HG03469 (cell line): ENCODE results near the gene RNF141.

Source experiments
- ATAC-seq: cut with Tn5 transposase; IDR thresholded peaks from one replicate; pipeline ENCODE4 v1.9.1; 2021; ENCODE audit warnings: mild to moderate bottlenecking, moderate library complexity, moderate number of reproducible peaks; ENCODE audit not compliant: unreplicated experiment

RNF141 gene, protein sequence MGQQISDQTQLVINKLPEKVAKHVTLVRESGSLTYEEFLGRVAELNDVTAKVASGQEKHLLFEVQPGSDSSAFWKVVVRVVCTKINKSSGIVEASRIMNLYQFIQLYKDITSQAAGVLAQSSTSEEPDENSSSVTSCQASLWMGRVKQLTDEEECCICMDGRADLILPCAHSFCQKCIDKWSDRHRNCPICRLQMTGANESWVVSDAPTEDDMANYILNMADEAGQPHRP

GRCh38 chr11:10540915-10541560 is at the start of gene RNF141:
RNF141 (minus strand) TSS chr11:10541187; CDS start chr11:10534158, 7,029 bp downstream.
- ATAC-seq = peak; percentile 87

DNA sequence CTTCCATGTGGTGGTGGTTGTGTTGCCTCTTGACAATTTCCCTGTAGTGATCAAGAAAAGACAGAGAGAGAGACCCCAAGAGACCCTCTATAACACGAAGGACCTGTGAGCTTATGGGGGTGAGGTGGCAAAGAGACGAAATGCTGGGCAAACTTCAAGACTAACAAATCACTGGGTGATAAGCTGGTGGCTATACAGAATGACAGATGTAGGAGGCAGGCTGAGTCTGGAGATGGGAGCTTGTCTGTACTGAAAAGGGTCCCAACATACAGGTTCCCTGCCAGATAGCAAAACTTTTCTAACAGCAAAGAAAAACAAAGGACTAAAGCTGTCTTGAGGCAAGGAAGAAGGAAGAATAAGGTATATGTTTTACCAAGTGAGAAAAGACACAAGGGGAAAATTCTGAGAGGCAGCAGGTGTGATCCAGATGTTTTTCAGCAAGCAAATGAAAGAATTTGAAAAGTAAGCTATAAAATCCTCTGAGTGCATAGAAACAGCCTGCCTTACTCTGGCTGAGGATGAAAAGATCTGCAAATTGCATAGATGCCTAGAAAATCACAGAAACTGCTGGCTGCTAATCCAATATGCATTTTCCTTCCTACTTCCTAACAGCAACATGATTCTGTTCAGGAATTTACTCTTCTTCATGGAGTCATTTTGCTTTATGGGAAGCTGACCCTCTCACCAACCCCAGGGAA is 49.4 kb upstream of the RNF141 start:
- no peak for ATAC-seq

DNA sequence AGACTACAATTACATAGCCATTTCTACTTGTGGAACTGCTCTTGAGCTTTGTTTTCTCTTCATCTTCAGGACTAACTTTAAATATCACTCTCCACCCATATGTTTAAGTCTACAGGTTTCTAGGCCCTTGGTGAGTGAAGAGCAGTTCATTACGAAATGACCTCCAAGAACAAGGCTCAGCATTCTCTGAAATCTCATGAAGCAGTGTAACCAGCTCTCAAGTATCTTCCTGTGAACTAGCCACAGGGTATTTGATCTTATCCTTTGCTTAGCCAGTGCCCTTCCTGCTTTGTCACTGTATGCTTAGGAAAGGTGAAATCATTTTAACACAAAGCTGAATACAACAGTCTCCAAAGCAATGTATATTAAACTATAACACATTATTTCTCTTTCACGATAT is 47.9 kb upstream of the RNF141 start:
- ATAC-seq = no peak

GRCh38 chr11:10587995-10588394 is 47.0 kb upstream of the RNF141 start:
- ATAC-seq = no peak

DNA sequence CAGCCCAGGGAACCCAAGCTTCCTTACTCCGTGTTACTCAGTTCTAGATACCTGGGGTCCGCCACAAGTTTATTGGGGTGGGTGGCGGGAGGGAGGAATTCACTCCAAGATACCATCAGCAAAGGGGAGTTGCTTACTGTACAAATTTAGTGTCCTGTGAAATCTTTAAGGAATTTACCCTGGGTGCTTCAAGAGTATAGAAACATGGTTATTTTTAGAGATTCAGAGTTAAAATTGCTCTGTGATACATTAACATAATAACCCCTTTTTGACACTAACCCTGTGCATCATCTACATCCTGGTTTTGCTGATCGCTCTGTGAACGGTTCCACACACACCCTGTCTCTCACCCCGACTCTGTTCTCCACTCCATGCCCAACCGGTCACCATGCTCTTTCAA is 46.4 kb upstream of the RNF141 start:
- no peak for ATAC-seq

- no peak for ATAC-seq
Measured at GRCh38 chr11:10584071-10584501, 43.1 kb upstream of the RNF141 start.

DNA sequence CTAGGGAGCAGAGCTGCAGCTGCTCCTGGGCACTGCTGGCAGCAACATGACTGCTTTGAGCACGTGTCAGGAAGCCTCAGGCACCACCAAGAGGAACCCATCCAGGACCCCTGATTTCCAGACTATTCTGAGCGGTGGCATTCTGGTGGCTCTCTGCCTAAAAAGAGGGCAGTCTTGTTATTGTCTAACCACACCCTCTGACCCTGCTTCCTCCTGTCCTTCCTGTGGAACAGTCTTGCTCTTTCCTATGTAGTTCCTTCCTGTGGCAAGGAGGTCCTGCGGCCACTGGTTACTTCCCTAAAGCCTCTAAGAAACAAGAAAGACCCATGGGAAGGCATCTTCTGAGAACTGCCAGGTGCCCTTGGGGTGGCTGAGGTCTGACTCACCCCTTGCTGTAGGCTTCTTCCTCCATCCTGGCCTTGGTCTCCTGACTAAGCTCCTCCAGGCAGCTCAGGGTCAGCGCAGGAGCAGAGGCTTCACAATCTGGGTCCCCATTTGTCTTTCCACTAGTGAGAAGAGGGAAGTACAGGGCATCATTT is 40.6 kb upstream of the RNF141 start:
- ATAC-seq = no peak

DNA sequence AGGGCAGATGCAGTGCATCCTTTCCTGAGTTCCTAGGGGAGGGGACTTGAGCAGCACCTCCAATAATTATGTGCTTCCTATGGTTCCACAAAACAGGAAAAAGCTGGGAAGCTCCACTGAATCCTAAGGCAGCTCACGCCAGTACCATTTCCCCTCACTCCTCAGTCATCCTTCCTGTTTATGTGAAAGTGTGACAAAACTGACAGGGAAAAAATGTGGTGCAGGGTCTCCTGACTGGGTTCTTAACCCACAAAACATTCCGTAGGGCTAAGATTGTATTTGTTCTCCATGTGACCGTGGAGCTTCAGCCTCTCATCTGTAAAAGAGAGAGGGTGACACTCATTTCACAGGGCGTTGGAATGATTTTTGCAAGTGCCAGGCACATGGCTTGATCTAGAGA is 39.6 kb upstream of the RNF141 start:
- ATAC-seq = no peak

DNA sequence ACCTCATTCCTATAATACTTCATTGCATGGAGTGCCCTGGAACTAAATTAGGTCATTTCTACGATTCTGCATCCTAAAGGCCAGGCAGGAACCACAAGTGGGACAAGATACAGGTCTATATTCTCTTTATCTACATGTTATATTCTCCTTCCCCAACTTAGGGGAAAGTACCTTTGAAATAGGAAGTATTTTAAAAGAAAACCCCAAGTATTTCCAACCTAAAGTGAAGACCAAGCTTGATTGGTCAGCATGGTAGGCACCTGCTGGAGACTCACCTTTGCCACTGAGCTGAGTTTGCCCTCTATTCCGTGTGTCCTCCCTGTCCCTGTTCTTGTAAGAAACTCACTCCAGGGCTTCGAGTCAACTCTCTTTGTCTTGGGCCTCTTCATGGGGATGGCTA is 38.7 kb upstream of the RNF141 start:
- no peak for ATAC-seq

DNA sequence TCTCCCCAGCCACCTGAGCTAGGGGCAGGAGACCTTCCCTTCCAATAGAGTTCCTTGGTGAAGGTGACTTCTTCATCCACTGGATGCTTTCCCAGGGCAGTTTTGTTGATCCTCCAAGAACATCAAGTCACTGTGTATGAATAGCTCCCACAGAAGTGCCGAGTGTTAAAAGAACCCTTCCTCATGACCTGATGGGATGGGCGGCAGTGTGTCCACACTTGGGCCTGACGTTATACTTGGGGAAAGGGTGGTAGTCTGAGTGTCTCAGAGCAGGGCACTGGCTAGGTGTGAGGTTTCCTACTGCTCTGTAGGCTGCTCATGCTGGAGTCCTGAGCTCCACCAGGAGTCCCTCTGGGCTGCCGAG is 35.0 kb upstream of the RNF141 start:
- ATAC-seq = no peak

DNA sequence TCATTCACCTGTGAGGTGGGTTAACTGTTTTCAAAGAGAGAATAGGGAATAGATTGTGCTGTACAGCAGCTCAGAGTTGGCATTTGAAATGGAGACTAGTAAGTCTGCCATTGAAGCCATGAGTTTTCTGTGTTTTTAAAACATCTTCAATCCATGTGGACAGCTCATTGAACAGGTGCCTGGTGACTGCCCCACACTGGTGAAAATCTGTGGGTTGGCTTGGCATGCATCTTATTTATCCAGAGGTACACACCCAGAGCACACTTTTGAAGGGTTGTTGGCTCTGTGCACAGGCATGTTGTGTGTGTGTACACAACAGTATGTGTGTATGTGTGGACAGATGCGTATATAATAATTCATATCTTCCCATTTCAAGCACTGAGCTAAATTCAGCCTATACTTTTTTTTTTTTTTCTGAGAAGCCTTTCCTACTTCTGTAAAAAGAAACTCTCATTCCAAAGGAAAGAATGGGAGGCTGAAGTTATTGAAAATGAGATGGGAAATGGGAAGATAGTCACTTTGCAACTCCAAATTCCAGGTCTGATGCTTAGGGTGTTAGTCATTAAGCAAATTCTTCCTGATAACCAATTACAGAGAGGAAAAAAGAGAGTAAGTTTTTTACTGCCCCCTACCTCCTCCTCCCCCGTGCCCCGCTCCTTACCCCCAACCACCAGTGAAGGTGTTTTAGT is 34.5 kb upstream of the RNF141 start:
- no peak for ATAC-seq

DNA sequence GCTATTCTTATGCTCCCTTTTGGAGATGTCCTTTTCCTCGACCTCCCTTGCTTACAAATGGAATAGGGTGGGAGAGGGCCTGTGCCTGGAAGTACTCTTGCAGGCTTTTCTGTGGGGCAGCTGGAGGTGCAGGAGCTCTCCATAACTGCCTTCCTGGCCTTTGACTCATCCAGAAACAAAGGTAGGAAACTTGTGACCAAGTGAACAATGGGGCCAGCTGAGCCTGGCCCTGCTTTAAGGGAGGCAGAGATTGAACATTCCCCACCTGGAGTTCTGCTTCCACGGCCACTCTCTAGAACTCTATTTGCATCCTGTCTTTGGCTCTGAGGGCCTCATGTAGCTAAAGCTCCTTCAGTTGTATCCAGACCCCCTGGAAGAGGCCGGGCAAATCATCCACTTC is 32.6 kb upstream of the RNF141 start:
- ATAC-seq = no peak

- ATAC-seq = no peak
Measured at GRCh38 chr11:10573028-10573427, 32.0 kb upstream of the RNF141 start.

GRCh38 chr11:10572533-10572932 is 31.5 kb upstream of the RNF141 start:
- ATAC-seq = no peak

- no peak for ATAC-seq
Measured at GRCh38 chr11:10568486-10568941, 27.5 kb upstream of the RNF141 start, which contains the start of gene LYVE1. LYVE1 (minus strand) TSS chr11:10568665; CDS start chr11:10568532, 133 bp downstream.

- ATAC-seq = no peak
Measured at GRCh38 chr11:10567446-10567845, 26.5 kb upstream of the RNF141 start.

GRCh38 chr11:10566257-10566957 is 25.4 kb upstream of the RNF141 start:
- ATAC-seq = no peak

DNA sequence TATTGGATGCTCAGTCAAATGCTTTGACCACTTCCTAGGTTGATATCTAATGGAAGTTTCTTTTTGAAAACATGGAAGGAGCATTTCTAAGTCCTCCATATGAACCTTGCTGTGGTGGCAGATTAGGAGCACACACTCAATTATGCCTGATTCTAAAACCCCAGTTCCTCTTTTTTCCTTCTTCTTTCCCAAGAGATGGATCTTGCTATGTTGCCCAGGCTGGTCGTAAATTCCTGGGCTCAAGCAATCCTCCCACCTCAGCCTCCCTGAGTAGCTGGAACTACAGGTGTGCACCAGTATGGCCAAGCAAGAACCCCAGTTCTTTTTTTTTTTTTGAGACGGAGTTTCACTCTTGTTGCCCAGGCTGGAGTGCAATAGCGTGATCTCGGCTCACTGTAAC is 24.5 kb upstream of the RNF141 start:
- no peak for ATAC-seq

DNA sequence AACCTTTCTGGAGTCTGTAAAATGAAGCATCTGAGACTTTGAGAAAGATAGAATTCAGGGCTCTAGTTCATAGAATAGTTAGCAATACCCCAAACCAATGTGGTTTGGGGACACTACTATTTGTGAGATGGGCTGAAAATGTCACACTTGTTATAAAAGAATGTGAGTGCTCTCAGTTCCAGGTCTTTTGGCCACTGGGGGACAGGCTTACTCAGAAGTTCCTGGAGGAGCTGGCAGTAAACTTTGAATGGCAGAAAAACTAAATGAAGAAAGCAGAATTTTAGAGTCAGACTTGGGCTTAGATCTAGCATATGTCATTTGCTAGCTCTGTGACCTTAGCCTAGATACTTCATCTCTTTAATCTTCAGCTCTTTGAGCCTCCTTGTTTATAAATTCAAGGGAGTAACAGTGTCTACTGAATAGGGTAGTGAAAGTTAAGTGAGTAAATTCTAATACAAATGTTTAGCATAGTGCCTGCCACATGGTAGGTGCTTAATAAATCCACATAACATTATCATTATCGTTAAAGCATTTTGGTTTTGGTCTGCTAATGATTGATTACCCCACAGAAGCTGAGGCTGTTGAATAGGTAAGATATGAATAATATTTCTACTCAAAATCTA is 23.8 kb upstream of the RNF141 start:
- no peak for ATAC-seq

- ATAC-seq = no peak
Measured at GRCh38 chr11:10564030-10564429, 23.0 kb upstream of the RNF141 start.
